ENCODE data around the gene MUC4. TPM values are rescaled to one million over a fixed set of nuclear protein-coding genes. Genes with fewer than 3 reads are reported as not detected.
"Not testable (repeated sequence)": the region's sequence is repeated elsewhere in the genome, so short reads cannot be mapped to it uniquely, and the experiment has no call there.

MUC4 gene
- total and polyA plus RNA-seq, 2 experiments from 2014 or later: 1.3 TPM

GRCh38 chr3:195771646-195772300, 40.0 kb downstream of the MUC4 start (continued):
- TF ChIP-seq, protein P1, sequence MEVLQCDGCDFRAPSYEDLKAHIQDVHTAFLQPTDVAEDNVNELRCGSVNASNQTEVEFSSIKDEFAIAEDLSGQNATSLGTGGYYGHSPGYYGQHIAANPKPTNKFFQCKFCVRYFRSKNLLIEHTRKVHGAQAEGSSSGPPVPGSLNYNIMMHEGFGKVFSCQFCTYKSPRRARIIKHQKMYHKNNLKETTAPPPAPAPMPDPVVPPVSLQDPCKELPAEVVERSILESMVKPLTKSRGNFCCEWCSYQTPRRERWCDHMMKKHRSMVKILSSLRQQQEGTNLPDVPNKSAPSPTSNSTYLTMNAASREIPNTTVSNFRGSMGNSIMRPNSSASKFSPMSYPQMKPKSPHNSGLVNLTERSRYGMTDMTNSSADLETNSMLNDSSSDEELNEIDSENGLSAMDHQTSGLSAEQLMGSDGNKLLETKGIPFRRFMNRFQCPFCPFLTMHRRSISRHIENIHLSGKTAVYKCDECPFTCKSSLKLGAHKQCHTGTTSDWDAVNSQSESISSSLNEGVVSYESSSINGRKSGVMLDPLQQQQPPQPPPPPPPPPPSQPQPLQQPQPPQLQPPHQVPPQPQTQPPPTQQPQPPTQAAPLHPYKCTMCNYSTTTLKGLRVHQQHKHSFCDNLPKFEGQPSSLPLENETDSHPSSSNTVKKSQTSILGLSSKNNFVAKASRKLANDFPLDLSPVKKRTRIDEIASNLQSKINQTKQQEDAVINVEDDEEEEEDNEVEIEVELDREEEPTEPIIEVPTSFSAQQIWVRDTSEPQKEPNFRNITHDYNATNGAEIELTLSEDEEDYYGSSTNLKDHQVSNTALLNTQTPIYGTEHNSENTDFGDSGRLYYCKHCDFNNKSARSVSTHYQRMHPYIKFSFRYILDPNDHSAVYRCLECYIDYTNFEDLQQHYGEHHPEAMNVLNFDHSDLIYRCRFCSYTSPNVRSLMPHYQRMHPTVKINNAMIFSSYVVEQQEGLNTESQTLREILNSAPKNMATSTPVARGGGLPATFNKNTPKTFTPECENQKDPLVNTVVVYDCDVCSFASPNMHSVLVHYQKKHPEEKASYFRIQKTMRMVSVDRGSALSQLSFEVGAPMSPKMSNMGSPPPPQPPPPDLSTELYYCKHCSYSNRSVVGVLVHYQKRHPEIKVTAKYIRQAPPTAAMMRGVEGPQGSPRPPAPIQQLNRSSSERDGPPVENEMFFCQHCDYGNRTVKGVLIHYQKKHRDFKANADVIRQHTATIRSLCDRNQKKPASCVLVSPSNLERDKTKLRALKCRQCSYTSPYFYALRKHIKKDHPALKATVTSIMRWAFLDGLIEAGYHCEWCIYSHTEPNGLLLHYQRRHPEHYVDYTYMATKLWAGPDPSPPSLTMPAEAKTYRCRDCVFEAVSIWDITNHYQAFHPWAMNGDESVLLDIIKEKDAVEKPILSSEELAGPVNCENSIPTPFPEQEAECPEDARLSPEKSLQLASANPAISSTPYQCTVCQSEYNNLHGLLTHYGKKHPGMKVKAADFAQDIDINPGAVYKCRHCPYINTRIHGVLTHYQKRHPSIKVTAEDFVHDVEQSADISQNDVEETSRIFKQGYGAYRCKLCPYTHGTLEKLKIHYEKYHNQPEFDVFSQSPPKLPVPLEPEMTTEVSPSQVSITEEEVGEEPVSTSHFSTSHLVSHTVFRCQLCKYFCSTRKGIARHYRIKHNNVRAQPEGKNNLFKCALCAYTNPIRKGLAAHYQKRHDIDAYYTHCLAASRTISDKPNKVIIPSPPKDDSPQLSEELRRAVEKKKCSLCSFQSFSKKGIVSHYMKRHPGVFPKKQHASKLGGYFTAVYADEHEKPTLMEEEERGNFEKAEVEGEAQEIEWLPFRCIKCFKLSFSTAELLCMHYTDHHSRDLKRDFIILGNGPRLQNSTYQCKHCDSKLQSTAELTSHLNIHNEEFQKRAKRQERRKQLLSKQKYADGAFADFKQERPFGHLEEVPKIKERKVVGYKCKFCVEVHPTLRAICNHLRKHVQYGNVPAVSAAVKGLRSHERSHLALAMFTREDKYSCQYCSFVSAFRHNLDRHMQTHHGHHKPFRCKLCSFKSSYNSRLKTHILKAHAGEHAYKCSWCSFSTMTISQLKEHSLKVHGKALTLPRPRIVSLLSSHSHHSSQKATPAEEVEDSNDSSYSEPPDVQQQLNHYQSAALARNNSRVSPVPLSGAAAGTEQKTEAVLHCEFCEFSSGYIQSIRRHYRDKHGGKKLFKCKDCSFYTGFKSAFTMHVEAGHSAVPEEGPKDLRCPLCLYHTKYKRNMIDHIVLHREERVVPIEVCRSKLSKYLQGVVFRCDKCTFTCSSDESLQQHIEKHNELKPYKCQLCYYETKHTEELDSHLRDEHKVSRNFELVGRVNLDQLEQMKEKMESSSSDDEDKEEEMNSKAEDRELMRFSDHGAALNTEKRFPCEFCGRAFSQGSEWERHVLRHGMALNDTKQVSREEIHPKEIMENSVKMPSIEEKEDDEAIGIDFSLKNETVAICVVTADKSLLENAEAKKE (CRISPR knock-in tag; IDR thresholded peaks at IDR 0.05): no peak
- TF ChIP-seq EZH2 (IDR thresholded peaks at IDR 0.05; ENCODE audit: low read depth, unreplicated experiment) (no peak), POLR2AphosphoS5 (IDR thresholded peaks at IDR 0.05; ENCODE audit: low read depth) (no peak), NANOG (IDR thresholded peaks at IDR 0.05; ENCODE audit: borderline replicate concordance) (no peak), ZNF114 (CRISPR knock-in tag; IDR thresholded peaks at IDR 0.05) (no peak), ZNF331 (CRISPR knock-in tag; IDR thresholded peaks at IDR 0.05; ENCODE audit: low read depth) (no peak), EZH2phosphoT487 (IDR thresholded peaks at IDR 0.05; ENCODE audit: unreplicated experiment) (no peak)
- TF ChIP-seq, protein P2, sequence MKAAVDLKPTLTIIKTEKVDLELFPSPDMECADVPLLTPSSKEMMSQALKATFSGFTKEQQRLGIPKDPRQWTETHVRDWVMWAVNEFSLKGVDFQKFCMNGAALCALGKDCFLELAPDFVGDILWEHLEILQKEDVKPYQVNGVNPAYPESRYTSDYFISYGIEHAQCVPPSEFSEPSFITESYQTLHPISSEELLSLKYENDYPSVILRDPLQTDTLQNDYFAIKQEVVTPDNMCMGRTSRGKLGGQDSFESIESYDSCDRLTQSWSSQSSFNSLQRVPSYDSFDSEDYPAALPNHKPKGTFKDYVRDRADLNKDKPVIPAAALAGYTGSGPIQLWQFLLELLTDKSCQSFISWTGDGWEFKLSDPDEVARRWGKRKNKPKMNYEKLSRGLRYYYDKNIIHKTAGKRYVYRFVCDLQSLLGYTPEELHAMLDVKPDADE (IDR thresholded peaks at IDR 0.05): no peak

- not testable (repeated sequence) for DNase-seq (ENCODE audit: low spot score); H3K4me3 ChIP-seq; H3K36me3 Mint-ChIP-seq (ENCODE audit: low read depth); H3K27me3 ChIP-seq (ENCODE audit: insufficient read depth); H3K27ac Mint-ChIP-seq; H3K4me1 ChIP-seq (ENCODE audit: insufficient read depth); ATAC-seq; H2AFZ ChIP-seq; H3F3A ChIP-seq (replicated peaks; ENCODE audit: low read depth); H3K9me2 ChIP-seq (ENCODE audit: insufficient read depth); H3K4me2 ChIP-seq; H3K79me2 ChIP-seq (replicated peaks; ENCODE audit: insufficient read depth); H3K4me1 Mint-ChIP-seq; H4K20me1 ChIP-seq (replicated peaks; ENCODE audit: insufficient read depth); H3K36me3 ChIP-seq (ENCODE audit: insufficient read depth); H3K27ac ChIP-seq (ENCODE audit: low read depth); H3K4me3 Mint-ChIP-seq; H3K27me3 Mint-ChIP-seq (ENCODE audit: insufficient read depth, low read depth, poor library complexity)
- peaks cover 22% of the 10 kb centered on the region for H3K9me3 Mint-ChIP-seq
Observed at GRCh38 chr3:195770841-195771645, 40.7 kb downstream of the MUC4 start.
